Measurements from ENCODE around the gene GKAP1.

DNA sequence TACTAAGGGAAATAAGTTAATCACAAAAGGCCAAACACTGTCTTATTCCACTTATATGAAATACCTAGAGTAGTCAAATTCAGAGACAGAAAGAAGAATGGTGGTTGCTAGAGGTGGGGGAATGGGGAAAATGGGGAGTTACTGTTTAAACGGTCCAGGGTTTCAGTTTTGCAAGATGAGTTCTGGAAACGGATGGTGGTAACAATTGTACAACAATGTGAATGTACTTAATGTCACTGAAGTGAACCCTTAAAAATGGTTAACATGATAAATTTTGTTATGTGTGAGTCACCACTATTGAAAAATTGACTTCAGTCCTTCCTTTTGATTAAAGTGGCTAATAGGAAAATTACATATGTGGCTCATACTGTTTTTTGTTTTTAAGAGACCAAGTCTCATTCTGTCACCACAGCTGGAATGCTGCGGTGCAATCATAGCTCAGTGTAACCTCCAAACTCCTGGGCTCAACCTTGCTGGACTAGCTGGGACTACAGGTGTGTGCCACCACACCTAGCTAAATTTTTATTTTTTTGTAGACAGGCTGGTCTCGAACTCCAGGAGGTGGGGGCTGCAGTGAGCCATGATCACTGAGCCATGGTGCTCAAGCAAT, 118.5 kb downstream of the GKAP1 start:
- no peak for TF ChIP-seq EZH2 (IDR thresholded peaks at IDR 0.05; ENCODE audit: borderline replicate concordance, low read length)
- TF ChIP-seq, protein P1, sequence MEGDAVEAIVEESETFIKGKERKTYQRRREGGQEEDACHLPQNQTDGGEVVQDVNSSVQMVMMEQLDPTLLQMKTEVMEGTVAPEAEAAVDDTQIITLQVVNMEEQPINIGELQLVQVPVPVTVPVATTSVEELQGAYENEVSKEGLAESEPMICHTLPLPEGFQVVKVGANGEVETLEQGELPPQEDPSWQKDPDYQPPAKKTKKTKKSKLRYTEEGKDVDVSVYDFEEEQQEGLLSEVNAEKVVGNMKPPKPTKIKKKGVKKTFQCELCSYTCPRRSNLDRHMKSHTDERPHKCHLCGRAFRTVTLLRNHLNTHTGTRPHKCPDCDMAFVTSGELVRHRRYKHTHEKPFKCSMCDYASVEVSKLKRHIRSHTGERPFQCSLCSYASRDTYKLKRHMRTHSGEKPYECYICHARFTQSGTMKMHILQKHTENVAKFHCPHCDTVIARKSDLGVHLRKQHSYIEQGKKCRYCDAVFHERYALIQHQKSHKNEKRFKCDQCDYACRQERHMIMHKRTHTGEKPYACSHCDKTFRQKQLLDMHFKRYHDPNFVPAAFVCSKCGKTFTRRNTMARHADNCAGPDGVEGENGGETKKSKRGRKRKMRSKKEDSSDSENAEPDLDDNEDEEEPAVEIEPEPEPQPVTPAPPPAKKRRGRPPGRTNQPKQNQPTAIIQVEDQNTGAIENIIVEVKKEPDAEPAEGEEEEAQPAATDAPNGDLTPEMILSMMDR (conservative IDR thresholded peaks at IDR 0.05 in 1 of 2, IDR thresholded peaks at IDR 0.05 in 1 of 2; ENCODE audit: extremely low read depth in 1 of 2, insufficient read depth in 1 of 2, low read depth in 1 of 2, low read length in 2 of 2) = no peak
